D721Med (cell line): ENCODE measurements around the gene RPS27L.

Experiments used
- DNase-seq: peaks from one replicate; pipeline ENCODE4 v3.0.0; 2011; ENCODE audit warnings: low spot score; ENCODE audit not compliant: insufficient read length
- FAIRE-seq: peaks from 2 replicates; lab custom pipeline; 2011; peaks lifted over from hg19 to GRCh38; lab: Jason Lieb, UNC
- TF ChIP-seq, protein P1 (sequence below): IDR thresholded peaks from 2 replicates; pipeline ENCODE4 v1.5.1; 2012; ENCODE audit warnings: mild to moderate bottlenecking, control low read depth; ENCODE audit not compliant: insufficient read depth; ENCODE audit errors: missing control alignments

RPS27L gene

DNA sequence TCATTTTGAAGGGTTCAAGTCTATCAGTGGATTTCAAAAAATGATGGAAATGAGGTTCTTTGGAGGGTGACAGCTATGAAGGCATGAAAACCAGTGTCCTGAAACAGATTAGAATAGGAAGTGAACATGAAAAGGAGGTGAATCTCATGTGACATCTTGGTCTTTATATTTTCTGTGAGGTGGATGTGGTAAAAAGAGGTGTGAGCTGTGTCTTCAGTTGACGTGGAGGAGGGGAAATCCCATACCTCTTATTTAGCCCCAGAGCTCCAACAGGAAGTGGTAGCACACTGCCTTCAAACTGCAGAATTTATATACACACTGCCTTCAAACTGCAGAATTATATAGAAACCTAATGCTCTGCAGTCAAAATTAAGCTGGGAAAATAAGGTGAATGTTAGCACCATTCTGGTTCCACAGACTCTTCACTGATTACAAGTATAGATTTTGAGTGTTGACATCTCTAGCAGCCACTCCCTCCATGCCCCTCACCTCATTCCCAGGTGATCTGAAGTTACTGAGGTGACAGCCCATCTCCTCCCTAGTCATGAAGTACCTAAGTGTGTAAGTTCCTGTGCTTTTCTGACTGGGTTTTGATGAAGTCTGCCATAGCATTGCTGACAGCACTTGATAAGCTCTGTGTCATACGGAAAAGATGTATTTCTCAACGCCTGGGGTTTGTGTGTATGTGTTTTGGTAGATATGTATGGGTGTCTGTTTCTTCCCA lies 34.8 kb upstream of the RPS27L start:
- FAIRE-seq (no peak), DNase-seq (no peak)
- TF ChIP-seq, protein P1, sequence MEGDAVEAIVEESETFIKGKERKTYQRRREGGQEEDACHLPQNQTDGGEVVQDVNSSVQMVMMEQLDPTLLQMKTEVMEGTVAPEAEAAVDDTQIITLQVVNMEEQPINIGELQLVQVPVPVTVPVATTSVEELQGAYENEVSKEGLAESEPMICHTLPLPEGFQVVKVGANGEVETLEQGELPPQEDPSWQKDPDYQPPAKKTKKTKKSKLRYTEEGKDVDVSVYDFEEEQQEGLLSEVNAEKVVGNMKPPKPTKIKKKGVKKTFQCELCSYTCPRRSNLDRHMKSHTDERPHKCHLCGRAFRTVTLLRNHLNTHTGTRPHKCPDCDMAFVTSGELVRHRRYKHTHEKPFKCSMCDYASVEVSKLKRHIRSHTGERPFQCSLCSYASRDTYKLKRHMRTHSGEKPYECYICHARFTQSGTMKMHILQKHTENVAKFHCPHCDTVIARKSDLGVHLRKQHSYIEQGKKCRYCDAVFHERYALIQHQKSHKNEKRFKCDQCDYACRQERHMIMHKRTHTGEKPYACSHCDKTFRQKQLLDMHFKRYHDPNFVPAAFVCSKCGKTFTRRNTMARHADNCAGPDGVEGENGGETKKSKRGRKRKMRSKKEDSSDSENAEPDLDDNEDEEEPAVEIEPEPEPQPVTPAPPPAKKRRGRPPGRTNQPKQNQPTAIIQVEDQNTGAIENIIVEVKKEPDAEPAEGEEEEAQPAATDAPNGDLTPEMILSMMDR: no peak

DNA sequence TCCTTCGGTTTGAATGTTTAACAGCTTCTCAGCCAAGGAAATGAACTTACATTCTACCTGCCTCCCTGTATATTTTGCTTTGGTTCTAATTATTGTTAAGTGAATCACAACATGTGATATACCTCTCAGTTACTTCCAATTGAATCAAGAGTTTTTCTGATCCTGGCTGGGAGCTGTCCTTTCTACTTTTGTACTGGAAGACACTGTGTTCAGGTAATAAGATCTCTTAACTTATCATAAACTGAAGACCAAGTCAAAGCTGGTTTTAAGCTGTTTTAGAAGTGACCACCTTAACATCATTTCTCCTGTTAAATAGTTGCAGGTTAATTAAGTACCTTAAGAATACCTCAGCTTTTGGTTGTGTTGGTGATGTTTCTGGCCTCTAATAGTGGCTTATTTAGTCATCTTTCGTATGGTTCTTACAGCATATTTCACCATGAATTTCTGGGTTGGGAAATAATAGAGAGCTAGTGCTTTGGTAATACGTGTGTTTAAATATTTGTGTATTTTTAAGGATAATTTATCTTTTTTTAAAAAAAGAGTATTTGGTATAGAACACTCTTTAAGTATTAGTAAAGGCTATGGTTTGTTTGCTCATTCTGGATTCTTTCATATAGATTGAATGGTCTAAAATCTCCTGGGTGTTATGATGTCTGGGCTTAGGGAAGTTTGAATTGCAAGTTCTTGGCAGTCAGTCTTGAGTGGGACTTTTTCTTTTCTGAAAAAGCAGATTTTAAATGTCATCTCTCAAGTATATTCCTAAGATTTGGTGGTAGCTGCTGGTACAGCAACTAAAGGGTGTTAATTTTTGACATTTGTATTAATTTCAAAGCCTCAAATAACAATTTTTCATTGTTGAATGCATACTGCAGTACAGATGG lies 33.7 kb upstream of the RPS27L start:
- TF ChIP-seq, protein P1: no peak
- no peak for FAIRE-seq
- DNase-seq: no peak

DNA sequence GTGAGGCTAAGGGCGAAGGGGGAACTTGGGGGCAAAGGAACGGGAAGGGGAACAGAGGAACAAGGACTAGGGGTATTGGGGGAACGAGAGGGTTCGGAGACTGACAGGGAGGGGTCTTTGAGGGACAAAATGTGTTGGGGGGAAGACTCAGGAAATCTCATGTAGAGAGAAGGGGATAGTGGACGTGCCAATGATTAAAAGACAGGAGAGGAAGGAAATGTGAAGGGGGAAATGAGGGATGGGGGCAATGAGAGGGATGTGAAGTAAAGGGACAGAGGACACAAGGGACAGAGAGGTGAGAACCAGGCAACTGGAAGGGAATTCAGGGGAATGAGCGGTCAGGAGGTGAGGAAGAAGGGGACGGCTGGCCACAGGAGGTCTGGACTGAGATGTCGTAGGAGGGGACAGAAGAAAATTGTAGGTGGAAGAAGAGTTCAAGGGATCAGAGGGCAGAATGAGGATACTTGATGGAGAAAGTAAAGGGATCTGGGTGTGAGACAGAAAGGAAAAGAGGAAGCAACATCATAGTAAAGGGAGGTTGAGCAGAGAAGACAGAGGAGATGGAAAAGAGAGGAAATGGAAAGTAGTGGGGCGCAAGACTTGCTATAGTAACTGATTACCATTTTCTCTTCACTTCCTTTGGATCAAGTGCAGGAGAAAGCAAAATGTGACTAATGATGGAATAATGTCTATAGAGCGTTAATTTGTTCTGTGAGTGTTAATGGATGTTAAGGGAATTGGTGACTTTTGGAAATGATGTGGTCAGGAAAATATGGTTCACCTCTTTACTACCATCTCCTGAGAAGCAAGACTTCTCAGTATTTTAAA lies 32.9 kb upstream of the RPS27L start:
- FAIRE-seq: no peak

DNA sequence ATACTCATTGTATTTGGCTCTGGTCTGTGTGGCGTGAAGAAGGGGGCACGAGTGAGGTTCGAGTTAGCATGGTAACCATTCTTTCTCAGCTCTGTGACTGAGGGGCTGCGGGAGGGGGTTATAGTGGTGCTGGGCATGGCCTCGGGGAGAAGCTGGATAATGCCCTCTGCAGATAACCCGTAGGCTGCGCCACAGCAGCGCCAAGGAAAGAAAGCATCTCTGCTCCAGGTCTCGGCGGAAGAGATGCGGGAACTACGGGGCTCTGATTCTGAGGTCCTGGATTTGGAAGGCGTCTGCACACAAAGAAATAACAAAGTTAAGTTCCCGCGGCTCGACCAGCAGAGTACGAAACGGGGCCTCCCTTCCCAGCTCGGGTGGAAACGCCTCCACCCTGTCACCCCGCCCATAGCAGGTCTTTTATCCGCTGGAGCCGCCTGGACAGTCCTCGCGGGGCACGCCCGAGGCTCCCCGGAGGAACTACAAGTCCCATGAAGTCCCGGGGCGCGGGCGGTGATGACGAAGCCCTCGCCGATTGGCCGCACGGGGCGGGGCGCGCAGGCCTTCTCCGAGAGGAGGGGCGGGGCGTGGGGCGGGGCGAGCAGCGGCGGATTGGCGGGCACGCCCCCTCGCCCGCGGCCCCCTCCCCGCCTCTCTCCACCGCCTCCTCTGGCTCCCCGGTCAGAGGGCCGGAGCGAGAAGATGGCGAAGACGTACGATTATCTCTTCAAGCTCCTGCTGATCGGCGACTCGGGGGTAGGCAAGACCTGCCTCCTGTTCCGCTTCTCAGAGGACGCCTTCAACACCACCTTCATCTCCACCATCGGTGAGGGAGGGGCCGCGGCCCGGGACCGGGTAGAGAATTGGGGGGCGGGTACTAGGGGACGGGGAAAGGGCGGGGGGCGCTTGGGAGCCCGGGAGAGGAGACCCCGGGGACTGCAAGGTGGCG lies 31.9 kb upstream of the RPS27L start, which contains the start of gene RAB8B:
Gene RAB8B (plus strand): TSS at position 681 of the 946 bp plus-strand sequence. CDS start 19 bp downstream, at position 700.
- TF ChIP-seq, protein P1: no peak
- peak; percentile 52 for DNase-seq
- FAIRE-seq: no peak

More for the DNA sequence above, 32.9 kb upstream of the RPS27L start:
- TF ChIP-seq, protein P1: no peak
- DNase-seq: no peak

DNA sequence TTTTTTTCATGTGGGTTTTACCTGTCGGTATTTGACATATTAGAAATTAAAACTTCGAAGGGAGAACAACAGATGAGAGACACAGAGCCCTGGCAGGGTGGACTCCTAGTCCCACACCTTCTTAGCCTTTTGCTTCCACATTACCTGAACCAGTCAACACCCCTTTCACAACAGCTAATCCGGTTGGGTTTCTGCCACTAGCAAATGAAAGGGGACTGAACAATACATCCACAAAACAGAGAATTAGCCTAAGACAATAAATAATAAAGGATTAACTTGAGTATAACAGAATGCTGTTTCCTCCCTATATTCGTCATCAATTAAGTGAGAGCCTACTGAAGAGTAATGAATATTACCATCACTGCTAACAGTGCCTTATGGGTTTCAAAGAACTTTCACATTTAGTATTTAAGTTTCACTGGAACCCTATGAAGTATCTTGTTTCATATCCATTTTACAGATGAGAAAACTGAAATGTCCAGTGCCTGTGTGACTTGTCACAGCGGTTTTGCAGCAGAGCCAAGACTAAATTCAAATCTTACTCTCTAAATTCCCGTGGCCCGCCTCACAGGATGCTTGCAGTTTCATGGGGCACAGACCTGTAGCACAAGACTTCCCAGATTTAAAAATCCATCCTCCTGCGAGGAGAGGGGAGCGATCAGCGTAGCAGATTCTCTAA lies 31.1 kb upstream of the RPS27L start:
- TF ChIP-seq, protein P1: no peak
- DNase-seq (no peak), FAIRE-seq (no peak)
